Stimulated activated CD4-positive, alpha-beta T cell treated with anti-CD3 and anti-CD28 coated beads, Interleukin-4, amount 100 ng/mL, for 4 hours (primary cell): ENCODE results near the gene NPTXR.
"Not testable (repeated sequence)": the region's sequence is repeated elsewhere in the genome, so short reads cannot be mapped to it uniquely, and the experiment has no call there.

Experiments
- DNase-seq, 2 experiments: peaks; one replicate each; pipeline ENCODE4 v3.0.0-alpha.2; 2020

NPTXR gene

GRCh38 chr22:38868286-38868721, 24.5 kb upstream of the NPTXR start:
- no peak for DNase-seq

GRCh38 chr22:38867471-38868285, 23.9 kb upstream of the NPTXR start:
- no peak for DNase-seq

DNA sequence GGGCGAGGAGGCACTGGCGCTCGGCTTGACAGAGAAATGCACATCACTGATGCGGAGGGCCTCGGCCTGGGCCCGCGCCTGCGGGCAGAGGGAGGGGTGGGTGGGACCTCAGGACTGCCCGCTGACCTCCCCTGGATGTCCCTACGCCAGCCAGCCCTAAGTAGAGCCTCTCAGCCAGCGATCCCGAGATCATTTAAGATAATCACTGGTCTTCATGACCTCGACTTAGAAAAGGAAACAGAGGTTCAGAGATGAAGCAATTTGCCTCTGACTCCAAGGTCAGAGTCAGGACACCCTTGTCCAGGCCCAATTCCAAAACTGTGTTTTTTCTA, 23.3 kb upstream of the NPTXR start:
- no peak for DNase-seq

DNA sequence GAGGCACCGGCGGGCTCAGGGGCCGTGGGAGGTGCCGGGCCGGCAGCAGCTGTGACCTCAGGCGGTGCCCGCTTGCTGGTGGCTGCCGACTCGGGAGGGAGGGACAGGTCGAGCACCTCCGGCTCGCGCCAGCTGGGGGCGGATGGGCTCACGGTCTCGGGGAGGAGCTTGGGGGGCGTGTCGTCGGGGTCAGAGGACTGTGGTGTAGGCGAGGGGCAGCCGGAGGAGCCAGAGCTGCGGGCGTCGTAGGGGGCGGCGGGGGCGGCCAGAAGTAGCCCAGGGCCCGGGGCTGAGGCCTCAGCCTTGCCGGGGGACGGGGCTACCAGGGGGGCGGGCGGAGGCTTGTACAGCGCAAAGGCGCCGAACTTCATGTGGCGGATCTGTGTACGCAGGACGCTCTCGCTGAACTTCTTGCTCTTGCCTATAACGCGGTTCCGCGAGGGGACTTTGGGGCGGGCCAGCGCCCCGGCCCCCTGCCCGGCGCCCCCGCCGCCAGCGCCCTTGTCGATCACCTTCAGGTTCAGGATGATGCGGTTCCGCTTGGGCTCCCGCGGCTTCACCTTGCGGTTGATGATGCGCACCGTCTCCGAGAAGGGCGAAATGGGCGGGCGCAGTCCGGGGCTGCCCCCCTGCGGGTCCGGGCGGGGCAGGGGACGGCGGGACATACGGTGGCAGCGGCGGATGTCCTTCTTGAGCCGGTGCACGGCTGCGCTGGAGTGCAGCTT, 22.7 kb upstream of the NPTXR start:
- no peak for DNase-seq

DNA sequence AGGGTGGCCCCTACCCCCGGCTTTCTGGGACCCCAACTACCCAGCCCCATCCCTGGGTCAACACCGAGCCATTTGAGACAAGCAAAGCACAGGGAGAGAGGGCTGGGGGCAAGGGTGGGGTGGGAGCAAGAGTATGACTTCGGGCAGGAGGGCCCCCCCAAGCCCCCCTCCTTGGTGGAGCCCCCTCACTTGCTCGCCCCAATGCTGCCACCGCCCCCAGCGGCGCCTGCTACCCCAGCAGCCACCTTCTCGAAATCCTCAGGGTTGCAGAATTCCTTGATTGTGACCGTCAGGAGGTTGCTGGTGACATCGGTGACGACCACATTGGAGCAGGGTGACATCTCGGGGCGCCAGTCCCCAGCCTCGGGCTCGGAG, 22.2 kb upstream of the NPTXR start:
- DNase-seq: no peak

GRCh38 chr22:38865201-38866023, 21.6 kb upstream of the NPTXR start:
- no peak for DNase-seq

DNA sequence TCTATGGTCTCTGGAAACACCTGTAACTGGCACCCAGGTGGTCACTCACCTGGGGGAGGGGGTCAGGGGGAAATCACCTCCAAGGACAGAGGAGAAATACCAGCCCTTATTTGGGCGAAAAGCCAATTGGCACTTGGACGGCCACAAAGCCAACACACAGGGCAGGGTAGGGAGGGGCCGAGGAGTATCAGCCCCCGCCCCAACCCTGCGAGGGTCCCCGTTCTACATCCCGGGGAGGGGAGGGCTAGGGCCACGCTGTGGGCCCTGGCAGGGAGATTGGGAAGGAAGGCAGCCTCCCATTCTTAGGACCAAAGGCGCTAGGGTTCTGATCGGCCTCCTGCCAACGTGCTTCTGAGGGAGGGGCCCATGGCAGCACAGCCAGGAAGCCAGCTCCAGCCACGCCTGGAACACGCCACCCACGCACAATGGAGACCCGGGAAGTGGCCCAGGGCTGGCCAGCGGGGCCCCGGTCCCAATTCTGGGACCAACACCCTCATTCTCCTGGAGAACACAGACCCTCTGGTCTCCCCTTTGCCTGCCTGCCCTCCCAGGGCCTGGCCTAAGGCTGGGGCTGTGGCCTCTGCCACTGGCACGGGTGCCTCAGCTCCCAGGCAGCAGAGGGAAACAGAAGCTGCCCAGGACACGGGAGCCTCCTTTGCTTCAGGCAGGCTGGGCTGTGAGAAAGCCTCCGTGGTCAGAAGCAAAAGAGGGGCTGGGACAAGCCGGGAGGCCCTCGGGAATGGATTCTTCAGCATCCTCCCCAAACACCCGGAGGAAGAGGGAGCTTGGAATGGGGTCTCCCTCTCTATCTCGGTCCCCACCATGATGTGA, 20.7 kb upstream of the NPTXR start:
- DNase-seq: no peak

GRCh38 chr22:38863531-38864131, 19.8 kb upstream of the NPTXR start:
- DNase-seq: no peak

DNA sequence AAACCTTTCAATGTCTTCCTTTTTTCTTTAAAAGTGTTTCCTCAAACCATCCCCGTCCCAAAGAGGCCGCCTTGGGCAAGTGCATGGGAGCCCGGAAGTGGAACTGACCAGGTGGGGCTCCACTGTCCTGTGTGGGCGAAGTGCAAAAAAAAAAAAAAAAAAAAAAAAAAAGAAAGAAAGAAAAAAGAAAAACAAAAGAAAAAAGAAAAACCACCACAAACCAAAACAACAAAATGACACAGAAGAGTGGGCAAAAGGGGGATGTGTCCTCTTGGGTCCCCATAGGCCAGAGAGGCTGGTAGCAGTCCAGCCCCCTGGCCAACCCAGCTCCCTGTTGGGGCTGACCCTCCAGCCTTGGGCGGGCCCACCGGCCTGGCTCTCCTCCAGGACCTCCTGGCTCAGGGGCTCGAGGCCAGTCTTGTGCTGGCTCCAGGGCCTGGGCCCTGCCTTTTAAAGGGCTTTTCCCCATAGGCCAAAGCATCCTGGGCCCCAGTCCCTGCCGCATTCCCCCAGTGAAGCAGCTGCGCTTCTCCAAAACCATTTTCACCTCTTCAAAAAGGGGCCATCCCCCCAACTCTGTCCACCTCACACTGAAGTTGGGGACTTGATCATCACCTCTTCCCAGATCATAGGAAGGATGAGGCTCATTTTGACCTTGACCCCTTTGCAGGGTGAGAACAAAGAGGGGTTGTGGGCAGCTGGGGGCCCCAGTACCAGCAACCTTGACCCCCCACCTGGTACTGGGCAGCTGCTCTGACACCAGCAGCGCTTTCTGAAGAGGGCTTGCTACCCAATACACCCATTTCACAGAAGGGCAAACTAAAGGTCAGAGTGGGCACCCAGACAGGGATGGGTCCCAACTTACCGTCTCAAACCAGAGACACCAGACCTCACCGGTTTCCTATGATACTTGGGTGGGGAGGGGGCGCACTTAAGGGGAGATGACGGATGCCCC, 18.8 kb upstream of the NPTXR start:
- DNase-seq: no peak

DNA sequence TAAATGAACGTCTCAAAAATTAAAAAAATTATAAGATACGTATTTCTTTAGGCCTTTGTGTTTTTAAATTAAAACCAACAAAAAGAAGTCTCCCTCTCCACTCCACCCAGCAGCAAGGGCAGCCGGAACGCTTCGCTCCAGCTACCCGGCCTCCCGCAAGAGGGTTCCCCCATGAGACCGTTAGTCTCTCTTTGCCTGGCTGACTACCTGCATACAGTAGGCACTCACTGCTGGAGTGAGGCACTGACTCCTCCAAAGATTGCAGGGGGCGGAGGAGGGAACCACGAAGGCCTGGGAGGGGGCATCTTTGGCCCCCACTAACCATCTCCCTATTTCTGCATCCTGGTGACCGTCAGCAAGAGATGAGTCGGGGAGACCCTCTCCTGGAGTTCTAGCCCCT, 18.1 kb upstream of the NPTXR start:
- no peak for DNase-seq

DNA sequence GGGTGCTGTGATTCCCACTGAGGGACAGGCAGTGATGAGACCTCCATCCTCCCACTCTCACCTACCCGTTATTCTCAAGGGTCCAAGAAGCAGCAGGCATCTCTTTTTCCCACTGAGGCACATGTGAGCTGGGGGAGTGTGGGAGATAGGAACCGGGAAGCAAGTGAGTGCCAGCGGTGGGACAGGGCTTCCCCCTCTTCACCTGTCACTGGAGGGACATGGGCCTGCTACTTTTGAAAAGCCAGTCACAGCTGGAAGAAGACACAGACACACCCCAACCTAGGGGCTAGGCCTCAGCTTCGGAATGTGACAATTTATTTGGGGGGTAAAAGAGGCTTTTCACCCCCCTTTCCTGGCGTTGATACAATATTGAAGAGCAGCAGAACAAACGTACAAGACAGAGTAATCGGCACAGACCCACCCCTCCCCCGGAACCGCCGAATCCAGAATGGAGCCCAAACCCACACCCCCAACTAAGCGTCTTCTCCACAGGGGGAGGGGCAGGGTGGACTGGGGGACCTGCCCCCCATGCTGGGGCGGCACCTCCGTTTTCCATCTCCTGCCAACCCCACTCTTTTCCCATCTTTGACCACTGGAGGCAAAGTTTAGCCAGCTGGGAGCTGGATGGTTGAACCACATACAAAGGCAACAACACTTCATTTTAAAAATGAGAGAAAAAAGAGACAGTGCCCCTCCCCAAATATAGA, 17.5 kb upstream of the NPTXR start:
- DNase-seq: no peak

- DNase-seq: no peak
Measured at GRCh38 chr22:38860283-38861169, 16.7 kb upstream of the NPTXR start.

- DNase-seq: no peak
Measured at GRCh38 chr22:38859581-38860282, 15.9 kb upstream of the NPTXR start.

GRCh38 chr22:38858492-38858891, 14.7 kb upstream of the NPTXR start:
- no peak for DNase-seq

DNA sequence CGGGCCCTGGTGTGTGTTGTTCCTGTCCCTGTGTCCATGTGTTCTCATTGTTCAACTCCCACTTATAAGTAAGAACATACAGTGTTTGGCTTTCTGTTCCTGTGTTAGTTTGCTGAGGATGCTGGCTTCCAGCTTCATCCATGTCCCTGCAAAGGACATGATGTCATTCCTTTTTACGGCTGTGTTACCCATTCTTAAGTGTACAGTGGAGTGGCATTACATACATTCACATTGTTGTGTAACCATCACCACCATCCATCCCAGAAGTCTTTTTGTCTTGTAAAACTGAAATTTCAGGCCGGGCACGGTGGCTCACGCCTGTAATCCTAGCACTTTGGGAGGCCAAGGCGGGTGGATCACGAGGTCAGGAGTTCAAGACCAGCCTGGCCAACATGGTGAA, 10.6 kb upstream of the NPTXR start:
- DNase-seq: not testable (repeated sequence)

DNA sequence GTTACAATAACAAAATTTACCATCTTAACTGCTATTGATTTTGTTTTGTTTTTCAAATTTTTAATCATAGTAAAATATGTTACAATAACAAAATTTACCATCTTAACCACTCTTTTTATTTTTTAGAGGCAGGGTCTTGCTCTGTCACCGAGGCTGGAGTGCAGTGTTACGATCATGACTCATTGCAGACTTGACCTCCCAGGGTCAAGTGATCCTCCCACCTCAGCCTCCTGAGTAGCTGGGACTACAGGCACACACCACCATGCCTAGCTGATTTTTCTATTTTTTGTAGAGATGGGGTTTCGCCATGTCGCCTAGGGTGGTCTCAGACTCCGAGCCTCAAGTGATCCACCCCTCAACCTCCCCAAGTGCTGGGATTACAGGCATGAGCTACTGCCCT, 10.1 kb upstream of the NPTXR start:
- DNase-seq: not testable (repeated sequence)

- DNase-seq: no peak
Measured at GRCh38 chr22:38853196-38853651, 9.4 kb upstream of the NPTXR start.

- DNase-seq: no peak
Measured at GRCh38 chr22:38852522-38852921, 8.7 kb upstream of the NPTXR start.
